SK-N-SH (cell line): Measurements from ENCODE around the gene PCDHA8.

Experiments
- EP300 ChIP-seq, 2 experiments: IDR thresholded peaks; 2 replicates each; pipeline versions ENCODE4 v1.4.0 to v1.6.1; 2012; ENCODE audit warnings: borderline replicate concordance in 1 of 2, low read depth in 1 of 2, low read length in 1 of 2
- FOXJ3 ChIP-seq: sonication (generic); formaldehyde crosslinking; IDR thresholded peaks from 2 replicates; pipeline ENCODE4 v1.5.1; 2020; ENCODE audit warnings: mild to moderate bottlenecking, missing genetic modification reagents
- GATA2 ChIP-seq: sonication (generic); formaldehyde crosslinking; IDR thresholded peaks from 2 replicates; pipeline ENCODE4 v1.5.0; 2020; ENCODE audit warnings: mild to moderate bottlenecking, missing genetic modification reagents
- JUND ChIP-seq: IDR thresholded peaks from 2 replicates; pipeline ENCODE4 v1.4.0; 2012
- NRF1 ChIP-seq: IDR thresholded peaks from 2 replicates; pipeline ENCODE4 v1.6.1; 2012; ENCODE audit warnings: low read depth, mild to moderate bottlenecking, low read length
- POLR2AphosphoS5 ChIP-seq: IDR thresholded peaks from 2 replicates; pipeline ENCODE4 v1.6.1; 2012; ENCODE audit warnings: low read depth, low read length
- RAD21 ChIP-seq: IDR thresholded peaks from 2 replicates; pipeline ENCODE4 v1.6.1; 2012; ENCODE audit warnings: mild to moderate bottlenecking, low read length
- SMC3 ChIP-seq: IDR thresholded peaks from 2 replicates; pipeline ENCODE4 v1.6.1; 2012; ENCODE audit warnings: low read depth, low read length, improper control_type of control experiment
- TEAD4 ChIP-seq: IDR thresholded peaks from 2 replicates; pipeline ENCODE4 v1.4.0; 2012; ENCODE audit warnings: mild to moderate bottlenecking, borderline replicate concordance; ENCODE audit not compliant: insufficient read depth
- TF ChIP-seq, protein P1 (sequence below): fragments of 200-600 bp; sonication (generic); IDR thresholded peaks from 2 replicates; pipeline ENCODE4 v1.6.1; 2017; ENCODE audit warnings: antibody characterized with exemption, mild to moderate bottlenecking, moderate library complexity
- TF ChIP-seq, protein P2 (sequence below): IDR thresholded peaks from 2 replicates; pipeline ENCODE4 v1.6.1; 2012; ENCODE audit warnings: mild to moderate bottlenecking, low read depth, low read length, moderate library complexity
- TF ChIP-seq, protein P3 (sequence below): IDR thresholded peaks from 2 replicates; pipeline ENCODE4 v1.4.0; 2012; ENCODE audit warnings: low read depth, borderline replicate concordance
- TF ChIP-seq, protein P4 (sequence below): IDR thresholded peaks from 2 replicates; pipeline ENCODE4 v1.4.0; 2012; ENCODE audit warnings: low read depth
- TF ChIP-seq, protein P5 (sequence below): fragments of 150-350 bp; IDR thresholded peaks from 2 replicates; pipeline ENCODE4 v1.6.1; 2017; ENCODE audit warnings: antibody characterized with exemption, low read length, low read depth, borderline replicate concordance

DNA sequence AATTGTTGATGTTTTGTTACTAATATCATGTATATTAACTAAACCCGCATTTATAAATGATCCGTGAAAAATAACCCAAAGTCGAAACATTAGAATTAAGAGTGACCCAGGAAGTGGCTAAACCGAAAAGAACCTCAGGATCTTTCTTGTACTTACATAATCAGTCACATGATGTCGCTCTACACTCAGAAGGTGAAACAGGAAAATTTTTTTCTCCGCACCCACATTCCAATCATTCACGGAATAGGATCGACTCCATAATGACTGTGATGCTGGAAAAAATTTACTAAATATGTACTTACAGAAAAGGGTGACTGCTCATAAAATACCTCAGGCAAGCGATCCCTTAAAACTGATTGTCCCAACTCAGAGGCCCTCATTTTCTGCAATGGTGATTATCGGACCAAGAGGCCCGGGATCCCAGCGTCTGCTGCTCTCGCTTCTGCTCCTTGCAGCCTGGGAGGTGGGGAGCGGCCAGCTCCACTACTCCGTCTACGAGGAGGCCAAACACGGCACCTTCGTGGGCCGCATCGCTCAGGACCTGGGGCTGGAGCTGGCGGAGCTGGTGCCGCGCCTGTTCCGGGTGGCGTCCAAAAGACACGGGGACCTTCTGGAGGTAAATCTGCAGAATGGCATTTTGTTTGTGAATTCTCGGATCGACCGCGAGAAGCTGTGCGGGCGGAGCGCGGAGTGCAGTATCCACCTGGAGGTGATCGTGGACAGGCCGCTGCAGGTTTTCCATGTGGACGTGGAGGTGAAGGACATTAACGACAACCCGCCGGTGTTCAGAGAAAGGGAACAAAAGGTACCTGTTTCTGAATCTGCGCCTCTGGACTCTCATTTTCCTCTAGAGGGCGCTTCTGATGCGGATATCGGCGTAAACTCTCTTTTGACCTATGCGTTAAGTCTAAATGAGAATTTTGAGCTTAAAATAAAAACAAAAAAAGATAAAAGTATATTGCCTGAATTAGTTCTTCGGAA lies 34.4 kb downstream of the PCDHA8 start, which contains the start of gene PCDHA12:
- TF ChIP-seq, protein P1, sequence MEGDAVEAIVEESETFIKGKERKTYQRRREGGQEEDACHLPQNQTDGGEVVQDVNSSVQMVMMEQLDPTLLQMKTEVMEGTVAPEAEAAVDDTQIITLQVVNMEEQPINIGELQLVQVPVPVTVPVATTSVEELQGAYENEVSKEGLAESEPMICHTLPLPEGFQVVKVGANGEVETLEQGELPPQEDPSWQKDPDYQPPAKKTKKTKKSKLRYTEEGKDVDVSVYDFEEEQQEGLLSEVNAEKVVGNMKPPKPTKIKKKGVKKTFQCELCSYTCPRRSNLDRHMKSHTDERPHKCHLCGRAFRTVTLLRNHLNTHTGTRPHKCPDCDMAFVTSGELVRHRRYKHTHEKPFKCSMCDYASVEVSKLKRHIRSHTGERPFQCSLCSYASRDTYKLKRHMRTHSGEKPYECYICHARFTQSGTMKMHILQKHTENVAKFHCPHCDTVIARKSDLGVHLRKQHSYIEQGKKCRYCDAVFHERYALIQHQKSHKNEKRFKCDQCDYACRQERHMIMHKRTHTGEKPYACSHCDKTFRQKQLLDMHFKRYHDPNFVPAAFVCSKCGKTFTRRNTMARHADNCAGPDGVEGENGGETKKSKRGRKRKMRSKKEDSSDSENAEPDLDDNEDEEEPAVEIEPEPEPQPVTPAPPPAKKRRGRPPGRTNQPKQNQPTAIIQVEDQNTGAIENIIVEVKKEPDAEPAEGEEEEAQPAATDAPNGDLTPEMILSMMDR: peak; percentile 62
- TF ChIP-seq NRF1 (no peak), JUND (no peak), SMC3 (peak; percentile 54), FOXJ3 (CRISPR knock-in tag) (no peak), POLR2AphosphoS5 (no peak), RAD21 (peak; percentile 84), GATA2 (CRISPR knock-in tag) (no peak), EP300 (IDR thresholded peaks at IDR 0.05; ENCODE audit: borderline replicate concordance in 1 of 2, low read depth in 1 of 2, low read length in 1 of 2) (no peak), TEAD4 (no peak)
- TF ChIP-seq, protein P2, sequence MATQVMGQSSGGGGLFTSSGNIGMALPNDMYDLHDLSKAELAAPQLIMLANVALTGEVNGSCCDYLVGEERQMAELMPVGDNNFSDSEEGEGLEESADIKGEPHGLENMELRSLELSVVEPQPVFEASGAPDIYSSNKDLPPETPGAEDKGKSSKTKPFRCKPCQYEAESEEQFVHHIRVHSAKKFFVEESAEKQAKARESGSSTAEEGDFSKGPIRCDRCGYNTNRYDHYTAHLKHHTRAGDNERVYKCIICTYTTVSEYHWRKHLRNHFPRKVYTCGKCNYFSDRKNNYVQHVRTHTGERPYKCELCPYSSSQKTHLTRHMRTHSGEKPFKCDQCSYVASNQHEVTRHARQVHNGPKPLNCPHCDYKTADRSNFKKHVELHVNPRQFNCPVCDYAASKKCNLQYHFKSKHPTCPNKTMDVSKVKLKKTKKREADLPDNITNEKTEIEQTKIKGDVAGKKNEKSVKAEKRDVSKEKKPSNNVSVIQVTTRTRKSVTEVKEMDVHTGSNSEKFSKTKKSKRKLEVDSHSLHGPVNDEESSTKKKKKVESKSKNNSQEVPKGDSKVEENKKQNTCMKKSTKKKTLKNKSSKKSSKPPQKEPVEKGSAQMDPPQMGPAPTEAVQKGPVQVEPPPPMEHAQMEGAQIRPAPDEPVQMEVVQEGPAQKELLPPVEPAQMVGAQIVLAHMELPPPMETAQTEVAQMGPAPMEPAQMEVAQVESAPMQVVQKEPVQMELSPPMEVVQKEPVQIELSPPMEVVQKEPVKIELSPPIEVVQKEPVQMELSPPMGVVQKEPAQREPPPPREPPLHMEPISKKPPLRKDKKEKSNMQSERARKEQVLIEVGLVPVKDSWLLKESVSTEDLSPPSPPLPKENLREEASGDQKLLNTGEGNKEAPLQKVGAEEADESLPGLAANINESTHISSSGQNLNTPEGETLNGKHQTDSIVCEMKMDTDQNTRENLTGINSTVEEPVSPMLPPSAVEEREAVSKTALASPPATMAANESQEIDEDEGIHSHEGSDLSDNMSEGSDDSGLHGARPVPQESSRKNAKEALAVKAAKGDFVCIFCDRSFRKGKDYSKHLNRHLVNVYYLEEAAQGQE: no peak
- TF ChIP-seq, protein P3, sequence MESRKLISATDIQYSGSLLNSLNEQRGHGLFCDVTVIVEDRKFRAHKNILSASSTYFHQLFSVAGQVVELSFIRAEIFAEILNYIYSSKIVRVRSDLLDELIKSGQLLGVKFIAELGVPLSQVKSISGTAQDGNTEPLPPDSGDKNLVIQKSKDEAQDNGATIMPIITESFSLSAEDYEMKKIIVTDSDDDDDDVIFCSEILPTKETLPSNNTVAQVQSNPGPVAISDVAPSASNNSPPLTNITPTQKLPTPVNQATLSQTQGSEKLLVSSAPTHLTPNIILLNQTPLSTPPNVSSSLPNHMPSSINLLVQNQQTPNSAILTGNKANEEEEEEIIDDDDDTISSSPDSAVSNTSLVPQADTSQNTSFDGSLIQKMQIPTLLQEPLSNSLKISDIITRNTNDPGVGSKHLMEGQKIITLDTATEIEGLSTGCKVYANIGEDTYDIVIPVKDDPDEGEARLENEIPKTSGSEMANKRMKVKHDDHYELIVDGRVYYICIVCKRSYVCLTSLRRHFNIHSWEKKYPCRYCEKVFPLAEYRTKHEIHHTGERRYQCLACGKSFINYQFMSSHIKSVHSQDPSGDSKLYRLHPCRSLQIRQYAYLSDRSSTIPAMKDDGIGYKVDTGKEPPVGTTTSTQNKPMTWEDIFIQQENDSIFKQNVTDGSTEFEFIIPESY: no peak
- TF ChIP-seq, protein P4, sequence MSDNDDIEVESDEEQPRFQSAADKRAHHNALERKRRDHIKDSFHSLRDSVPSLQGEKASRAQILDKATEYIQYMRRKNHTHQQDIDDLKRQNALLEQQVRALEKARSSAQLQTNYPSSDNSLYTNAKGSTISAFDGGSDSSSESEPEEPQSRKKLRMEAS: no peak
- TF ChIP-seq, protein P5, sequence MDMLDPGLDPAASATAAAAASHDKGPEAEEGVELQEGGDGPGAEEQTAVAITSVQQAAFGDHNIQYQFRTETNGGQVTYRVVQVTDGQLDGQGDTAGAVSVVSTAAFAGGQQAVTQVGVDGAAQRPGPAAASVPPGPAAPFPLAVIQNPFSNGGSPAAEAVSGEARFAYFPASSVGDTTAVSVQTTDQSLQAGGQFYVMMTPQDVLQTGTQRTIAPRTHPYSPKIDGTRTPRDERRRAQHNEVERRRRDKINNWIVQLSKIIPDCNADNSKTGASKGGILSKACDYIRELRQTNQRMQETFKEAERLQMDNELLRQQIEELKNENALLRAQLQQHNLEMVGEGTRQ: no peak
